Raji (cell line): Measurements from ENCODE around the gene DERA.

Source experiments
- POLR2A ChIP-seq: IDR thresholded peaks from 2 replicates; pipeline ENCODE4 v1.6.1; 2011; ENCODE audit warnings: low read depth, low read length, control low read depth; ENCODE audit not compliant: insufficient read depth

Gene DERA

GRCh38 chr12:16086942-16087341 lies 175.8 kb downstream of the DERA start:
- no peak for TF ChIP-seq POLR2A
